IgD-negative memory B cell (primary cell): ENCODE data around the gene VWA5B1. TPM values are rescaled to one million over a fixed set of nuclear protein-coding genes. Genes with fewer than 3 reads are reported as not detected.
A peak's percentile ranks its signal among the peaks of the same experiment; 100 is the strongest.

Experiments
- H3K27ac Mint-ChIP-seq, 3 donors: one replicate each; pipeline ENCODE4 v1.8.0; 2020 to 2022; ENCODE audit warnings: mild to moderate bottlenecking in 3 of 3, mixed read lengths in 3 of 3, moderate library complexity in 1 of 3
- H3K27me3 Mint-ChIP-seq: one replicate; pipeline ENCODE4 v1.8.0; 2021; ENCODE audit warnings: mixed read lengths
- H3K36me3 Mint-ChIP-seq: one replicate; pipeline ENCODE4 v1.8.0; 2020; ENCODE audit warnings: mild to moderate bottlenecking, mixed read lengths
- H3K4me1 Mint-ChIP-seq, 3 donors: one replicate each; pipeline ENCODE4 v1.8.0; 2020 to 2022; ENCODE audit warnings: mixed read lengths in 3 of 3, mild to moderate bottlenecking in 1 of 3
- H3K4me3 Mint-ChIP-seq, 4 donors: one replicate each; pipeline ENCODE4 v1.8.0; 2020 to 2022; ENCODE audit warnings: mild to moderate bottlenecking in 4 of 4, mixed read lengths in 4 of 4, moderate library complexity in 3 of 4
- H3K9me3 Mint-ChIP-seq, 3 donors: one replicate each; pipeline ENCODE4 v1.8.0; 2020 to 2021; ENCODE audit warnings: mixed read lengths in 3 of 3, mild to moderate bottlenecking in 1 of 3
- polyA plus RNA-seq: library from polyadenylated mRNA; unstranded; fragments of 300-500 nt; fragmentation: Illumina TruSeq; gene quantifications from one replicate; pipeline ENCODE4 v1.2.3, GENCODE V29; 2021

The VWA5B1 gene
- polyA plus RNA-seq, 1 donor from 2014 or later: not detected

- Mint-ChIP-seq H3K36me3 (no peaks in the 10 kb centered on the region), H3K9me3 (peaks cover 0 to 2% (median 0%) of the 10 kb centered on the region in 3 donors), H3K4me3 (no peak overlapping the region), H3K4me1 (peaks cover 4 to 9% (median 9%) of the 10 kb centered on the region in 3 donors), H3K27me3 (peaks cover 22% of the 10 kb centered on the region), H3K27ac (no peak overlapping the region)
These were observed 65.4 kb downstream of the VWA5B1 start for GRCh38 chr1:20355828-20356735.

DNA sequence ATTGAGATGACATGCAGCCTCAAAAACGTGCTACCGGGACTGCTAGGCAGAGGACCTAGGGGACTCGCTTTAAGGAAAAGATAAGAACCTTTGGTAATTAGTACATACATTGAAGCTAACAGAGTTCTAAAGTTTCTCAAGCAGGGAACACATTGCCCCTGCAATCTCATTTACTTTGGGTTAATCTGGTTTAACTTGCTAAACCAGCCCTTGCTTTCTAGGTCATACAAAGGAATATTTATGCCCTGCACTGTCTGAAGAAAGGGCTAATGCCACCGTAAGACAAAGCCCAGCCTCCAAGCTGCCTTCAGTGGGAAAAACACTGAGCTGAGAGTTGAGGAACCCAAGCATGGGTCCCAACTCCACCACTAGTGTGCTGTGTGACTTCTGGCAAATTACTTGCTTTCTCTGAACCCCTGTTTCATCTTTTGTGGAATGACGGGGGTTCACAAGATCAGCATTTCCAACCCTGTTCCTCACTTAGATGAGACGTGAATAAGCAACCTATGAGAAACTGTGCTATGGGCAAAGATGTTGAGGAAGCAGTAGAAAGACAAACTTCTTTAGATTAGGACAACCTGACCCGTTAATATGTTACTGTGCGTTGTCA, 66.3 kb downstream of the VWA5B1 start:
- Mint-ChIP-seq H3K9me3 (peaks cover 0 to 2% (median 0%) of the 10 kb centered on the region in 3 donors), H3K4me1 (peaks cover 4 to 9% (median 9%) of the 10 kb centered on the region in 3 donors), H3K27ac (no peak overlapping the region), H3K27me3 (peaks cover 25% of the 10 kb centered on the region), H3K4me3 (no peak overlapping the region), H3K36me3 (no peaks in the 10 kb centered on the region)

DNA sequence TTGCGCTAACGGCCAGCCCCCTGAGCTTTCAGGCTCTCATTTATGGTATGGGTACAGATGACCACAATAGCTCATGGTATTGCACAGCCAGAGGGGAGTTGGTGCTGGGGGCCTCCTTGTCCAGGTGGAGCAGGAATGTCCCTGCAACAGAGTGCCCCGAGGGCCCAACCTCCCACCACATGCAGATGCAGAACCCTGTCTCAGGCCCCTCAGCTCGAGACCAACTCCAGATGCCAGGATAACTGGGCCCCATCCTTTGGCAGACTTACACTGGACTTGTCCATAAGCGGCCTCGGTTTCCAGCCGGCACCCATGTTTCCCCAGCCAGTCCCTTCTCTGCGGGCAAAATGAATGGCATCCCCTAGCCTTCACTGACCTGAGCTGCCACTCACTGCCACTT, 67.1 kb downstream of the VWA5B1 start:
- peaks cover 4 to 9% (median 9%) of the 10 kb centered on the region in 3 donors for H3K4me1 Mint-ChIP-seq
- peaks cover 27% of the 10 kb centered on the region for H3K27me3 Mint-ChIP-seq
- no peaks in the 10 kb centered on the region for H3K36me3 Mint-ChIP-seq
- H3K27ac Mint-ChIP-seq: no peak overlapping the region
- H3K9me3 Mint-ChIP-seq: peaks cover 0 to 5% (median 0%) of the 10 kb centered on the region in 3 donors
- H3K4me3 Mint-ChIP-seq: no peak overlapping the region

DNA sequence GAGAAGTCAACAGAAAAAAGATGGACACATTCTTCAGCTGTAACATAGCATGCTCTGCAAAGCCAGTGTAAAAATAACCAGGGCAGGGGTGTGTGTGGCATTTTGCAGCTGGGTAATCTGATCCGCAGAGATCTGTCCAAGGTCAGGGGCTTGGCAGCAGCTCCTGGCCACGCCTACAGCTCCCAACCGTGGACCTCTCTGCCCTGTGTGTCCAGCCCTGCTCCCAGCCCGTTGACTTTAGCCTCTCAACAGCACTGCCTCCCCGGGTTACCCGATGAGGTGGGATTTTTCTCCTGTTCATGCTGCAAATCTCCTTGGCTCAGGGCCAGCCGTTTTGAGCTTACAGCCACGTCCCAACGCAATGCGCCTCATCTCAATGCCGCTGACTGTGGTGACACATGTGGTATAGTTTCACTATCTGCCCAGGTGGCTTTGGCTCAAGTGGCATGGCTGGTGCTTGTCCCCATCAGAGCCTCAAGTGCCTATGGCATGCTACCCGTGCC, 68.1 kb downstream of the VWA5B1 start:
- Mint-ChIP-seq H3K9me3 (peaks cover 0 to 5% (median 0%) of the 10 kb centered on the region in 3 donors), H3K4me3 (no peak overlapping the region), H3K27ac (no peak overlapping the region), H3K4me1 (peaks cover 4 to 9% (median 9%) of the 10 kb centered on the region in 3 donors), H3K36me3 (peaks cover 2% of the 10 kb centered on the region), H3K27me3 (peaks cover 23% of the 10 kb centered on the region)

DNA sequence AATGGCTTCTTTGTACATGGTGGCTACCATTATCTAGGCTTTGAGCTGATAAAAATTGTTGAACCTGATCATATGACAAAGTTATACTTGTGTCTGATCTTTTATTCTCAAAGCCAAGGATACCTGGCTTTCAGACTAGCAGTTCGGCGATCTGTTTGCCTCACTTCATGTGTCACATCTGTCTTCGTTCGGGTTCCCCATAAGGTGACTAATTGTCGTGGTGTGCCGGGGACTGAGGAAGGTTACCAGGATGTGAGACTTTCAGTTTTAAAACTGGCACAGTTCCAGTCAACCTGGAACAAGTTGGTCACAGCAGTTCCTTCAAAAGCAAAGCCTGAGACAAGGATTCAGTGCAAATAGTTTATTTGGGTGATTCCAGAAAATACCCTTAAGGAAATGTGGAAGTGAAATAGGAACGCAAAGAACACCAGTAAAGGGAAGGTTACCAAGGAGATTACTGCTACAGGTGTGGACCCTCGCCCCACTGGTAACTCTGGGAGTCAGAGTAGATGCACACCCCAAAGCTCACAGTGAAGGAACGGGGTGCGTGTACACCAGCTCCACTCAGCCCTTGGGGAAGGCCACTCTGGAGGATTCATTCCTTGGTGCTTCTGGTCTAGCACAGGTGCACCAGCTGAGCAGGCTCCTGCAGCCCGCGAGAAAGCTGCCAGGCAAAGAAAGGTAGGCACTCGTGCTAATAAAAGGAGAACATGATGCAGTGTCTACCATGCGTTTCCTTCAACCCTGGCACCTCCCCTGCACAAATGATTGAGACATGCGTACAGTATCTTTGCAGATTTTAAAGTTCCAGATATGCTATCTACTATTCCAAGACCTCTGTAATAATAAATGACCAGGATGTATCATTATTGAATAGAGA, 69.0 kb downstream of the VWA5B1 start:
- H3K4me1 Mint-ChIP-seq: peaks cover 4 to 9% (median 9%) of the 10 kb centered on the region in 3 donors
- H3K27me3 Mint-ChIP-seq: peaks cover 28% of the 10 kb centered on the region
- H3K36me3 Mint-ChIP-seq: peaks cover 2% of the 10 kb centered on the region
- no peak overlapping the region for H3K27ac Mint-ChIP-seq
- H3K9me3 Mint-ChIP-seq: peaks cover 0 to 5% (median 0%) of the 10 kb centered on the region in 3 donors
- peak overlapping the region in 2 of 4 donors; percentile 9 to 53 for H3K4me3 Mint-ChIP-seq

GRCh38 chr1:20361401-20361800, 70.7 kb downstream of the VWA5B1 start:
- no peak overlapping the region for H3K4me3 Mint-ChIP-seq
- H3K4me1 Mint-ChIP-seq: peaks cover 4 to 9% (median 9%) of the 10 kb centered on the region in 3 donors
- peaks cover 37% of the 10 kb centered on the region for H3K27me3 Mint-ChIP-seq
- H3K9me3 Mint-ChIP-seq: peaks cover 0 to 3% (median 0%) of the 10 kb centered on the region in 3 donors
- H3K27ac Mint-ChIP-seq: no peak overlapping the region
- H3K36me3 Mint-ChIP-seq: peaks cover 2% of the 10 kb centered on the region

GRCh38 chr1:20361805-20362381, 71.2 kb downstream of the VWA5B1 start:
- Mint-ChIP-seq H3K36me3 (peaks cover 2% of the 10 kb centered on the region), H3K27me3 (peaks cover 38% of the 10 kb centered on the region), H3K27ac (no peak overlapping the region), H3K4me1 (peaks cover 4 to 9% (median 9%) of the 10 kb centered on the region in 3 donors), H3K9me3 (peaks cover 0 to 3% (median 0%) of the 10 kb centered on the region in 3 donors), H3K4me3 (no peak overlapping the region)

DNA sequence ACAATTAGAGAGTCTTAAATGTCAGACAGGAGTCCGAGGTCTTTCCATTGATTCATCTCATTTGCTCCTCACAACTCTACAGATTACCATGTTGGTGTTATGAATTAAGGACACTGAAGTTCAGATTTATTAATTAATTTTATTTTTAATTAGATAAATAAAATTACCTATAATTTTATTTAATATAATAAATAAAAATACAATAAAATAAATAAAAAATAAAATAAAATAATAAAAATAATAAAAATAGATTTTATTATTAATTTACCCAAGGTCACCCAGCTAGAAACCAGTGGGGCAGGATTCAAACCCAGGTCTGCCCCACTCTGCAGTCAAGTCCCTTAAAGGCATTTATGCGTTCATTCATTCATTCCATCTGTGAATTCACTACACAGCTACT, 72.2 kb downstream of the VWA5B1 start:
- peaks cover 8 to 13% (median 13%) of the 10 kb centered on the region in 3 donors for H3K4me1 Mint-ChIP-seq
- no peak overlapping the region for H3K4me3 Mint-ChIP-seq
- peaks cover 0 to 3% (median 0%) of the 10 kb centered on the region in 3 donors for H3K9me3 Mint-ChIP-seq
- H3K27ac Mint-ChIP-seq: no peak overlapping the region
- peaks cover 2% of the 10 kb centered on the region for H3K36me3 Mint-ChIP-seq
- H3K27me3 Mint-ChIP-seq: peaks cover 44% of the 10 kb centered on the region

DNA sequence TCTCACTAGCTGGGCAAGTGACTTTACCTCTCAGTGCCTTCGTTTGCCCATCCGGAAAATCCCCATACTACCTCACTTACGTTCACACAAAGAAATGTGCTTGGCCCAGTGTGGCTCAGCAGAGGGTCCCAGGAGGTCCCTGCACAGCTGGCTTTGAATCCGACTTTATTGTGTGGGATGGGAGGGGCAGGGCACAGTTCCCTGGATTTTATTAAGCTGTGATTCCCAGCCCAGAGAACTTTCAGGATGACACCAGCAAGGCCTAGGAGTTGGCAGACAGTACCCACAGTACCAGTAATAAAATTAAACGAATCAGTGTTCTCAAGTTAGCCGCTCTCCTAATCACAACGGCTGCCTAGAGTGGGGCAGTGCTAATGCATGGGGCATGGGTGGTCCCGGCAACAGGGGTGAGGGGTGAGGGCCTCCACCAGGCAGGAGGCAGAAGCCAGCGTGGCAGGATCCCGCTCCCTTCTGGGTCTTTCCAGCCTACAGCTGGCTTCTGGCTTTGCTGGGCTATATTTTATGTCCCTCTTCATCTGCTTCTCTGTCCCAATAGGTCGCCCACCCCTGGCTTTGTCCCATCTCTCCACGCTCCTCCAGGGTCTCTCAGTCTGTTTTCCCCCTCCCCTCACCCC, 74.9 kb downstream of the VWA5B1 start:
- no peak overlapping the region for H3K27ac Mint-ChIP-seq

GRCh38 chr1:20366056-20366462, 75.4 kb downstream of the VWA5B1 start:
- Mint-ChIP-seq H3K36me3 (peaks cover 2% of the 10 kb centered on the region), H3K4me1 (peaks cover 3 to 4% (median 4%) of the 10 kb centered on the region in 3 donors), H3K27ac (no peak overlapping the region), H3K9me3 (peaks cover 0 to 3% (median 0%) of the 10 kb centered on the region in 3 donors), H3K4me3 (no peak overlapping the region), H3K27me3 (peaks cover 40% of the 10 kb centered on the region)

More for the DNA sequence above, 74.9 kb downstream of the VWA5B1 start:
- Mint-ChIP-seq H3K27me3 (peaks cover 41% of the 10 kb centered on the region), H3K4me3 (peak overlapping the region in 1 of 4 donors; percentile 70), H3K36me3 (peaks cover 2% of the 10 kb centered on the region), H3K4me1 (peaks cover 3 to 4% (median 4%) of the 10 kb centered on the region in 3 donors), H3K9me3 (peaks cover 0 to 3% (median 0%) of the 10 kb centered on the region in 3 donors)

DNA sequence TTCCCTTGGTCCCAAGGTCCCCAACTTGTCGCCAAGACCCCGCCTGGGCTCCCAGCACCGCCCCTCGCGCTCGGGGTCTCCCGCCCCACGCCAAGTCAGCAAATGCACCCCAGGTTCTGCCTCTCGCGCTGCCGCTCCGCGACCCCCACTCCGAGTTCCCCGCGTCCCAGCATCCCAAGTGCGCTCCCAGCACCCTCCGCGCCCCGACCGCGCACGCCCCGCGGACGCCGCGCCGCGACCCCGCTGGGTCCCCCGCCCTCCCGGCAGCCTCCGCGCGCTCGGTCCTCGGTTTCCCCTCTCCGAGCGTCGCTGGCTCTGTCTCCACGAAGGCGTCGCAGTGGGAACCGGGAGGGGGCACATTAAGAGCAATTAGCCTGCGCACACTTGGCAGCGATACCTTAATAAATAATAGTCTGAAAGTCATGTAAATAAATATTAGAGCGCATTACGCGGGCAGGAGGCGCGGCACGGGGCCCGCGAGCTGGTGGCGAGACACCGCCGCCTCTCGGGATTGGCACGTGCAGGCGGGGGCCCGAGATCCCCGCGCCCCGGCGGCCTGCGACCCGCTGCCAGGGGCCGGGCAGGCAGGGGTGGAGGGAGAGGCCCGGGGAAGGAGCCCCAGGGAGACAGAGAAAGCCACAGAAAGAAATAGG, 75.9 kb downstream of the VWA5B1 start:
- Mint-ChIP-seq H3K9me3 (peaks cover 0 to 3% (median 0%) of the 10 kb centered on the region in 3 donors), H3K4me1 (peaks cover 3 to 4% (median 4%) of the 10 kb centered on the region in 3 donors), H3K27ac (no peak overlapping the region), H3K36me3 (peaks cover 2% of the 10 kb centered on the region), H3K27me3 (peaks cover 37% of the 10 kb centered on the region), H3K4me3 (no peak overlapping the region)

DNA sequence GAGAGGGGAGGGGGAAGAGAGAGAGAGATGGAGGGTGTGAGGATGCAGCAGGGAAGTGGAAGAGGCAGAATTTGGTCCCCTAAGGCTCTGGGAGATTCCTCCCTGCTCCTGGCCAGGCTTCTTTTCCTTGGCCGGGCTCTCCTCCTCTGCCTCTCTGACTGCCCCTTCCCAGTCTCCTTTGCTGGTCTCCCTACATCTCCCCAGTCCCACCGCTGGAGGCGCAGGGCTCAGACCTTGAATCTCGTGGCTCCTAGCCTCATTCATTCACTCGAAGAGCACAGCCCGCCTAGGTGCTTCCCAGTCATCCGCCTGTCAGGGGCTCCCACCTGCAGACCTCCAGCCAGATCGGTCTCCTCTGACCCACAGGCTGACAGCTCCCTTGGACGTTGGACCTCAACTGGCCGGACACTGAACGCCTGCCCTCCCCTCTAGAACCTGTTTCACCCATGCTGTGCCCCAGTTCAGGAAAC, 76.5 kb downstream of the VWA5B1 start:
- Mint-ChIP-seq H3K27me3 (peaks cover 38% of the 10 kb centered on the region), H3K9me3 (peaks cover 0 to 3% (median 0%) of the 10 kb centered on the region in 3 donors), H3K4me3 (no peak overlapping the region), H3K36me3 (peaks cover 2% of the 10 kb centered on the region), H3K27ac (no peak overlapping the region), H3K4me1 (peaks cover 3 to 4% (median 4%) of the 10 kb centered on the region in 3 donors)

GRCh38 chr1:20367626-20368025, 77.0 kb downstream of the VWA5B1 start:
- H3K9me3 Mint-ChIP-seq: no peaks in the 10 kb centered on the region
- peaks cover 35% of the 10 kb centered on the region for H3K27me3 Mint-ChIP-seq
- no peak overlapping the region for H3K27ac Mint-ChIP-seq
- H3K4me3 Mint-ChIP-seq: peak overlapping the region in 1 of 4 donors; percentile 8
- H3K36me3 Mint-ChIP-seq: peaks cover 2% of the 10 kb centered on the region
- peaks cover 3 to 6% (median 4%) of the 10 kb centered on the region in 3 donors for H3K4me1 Mint-ChIP-seq
